HFFc6 (cell line): ENCODE data around the gene TRPM7. TPM values are rescaled to one million over a fixed set of nuclear protein-coding genes. Genes with fewer than 3 reads are reported as not detected.
"Not testable (repeated sequence)": the region's sequence is repeated elsewhere in the genome, so short reads cannot be mapped to it uniquely, and the experiment has no call there.

ENCODE experiments used
- DNase-seq: peaks from one replicate; pipeline ENCODE4 v3.0.0-alpha.2; 2018
- H3K27ac Mint-ChIP-seq: 2 replicates; pipeline ENCODE4 v1.8.0; 2020; ENCODE audit warnings: mild to moderate bottlenecking, mixed read lengths
- H3K27me3 Mint-ChIP-seq: 2 replicates; pipeline ENCODE4 v1.8.0; 2021; ENCODE audit warnings: mild to moderate bottlenecking, moderate library complexity, mixed read lengths; ENCODE audit not compliant: insufficient read depth
- H3K36me3 Mint-ChIP-seq: 2 replicates; pipeline ENCODE4 v1.8.0; 2021; ENCODE audit warnings: low read depth, mixed read lengths
- H3K4me1 Mint-ChIP-seq: 2 replicates; pipeline ENCODE4 v1.8.0; 2020; ENCODE audit warnings: low read depth, mixed read lengths
- H3K4me3 Mint-ChIP-seq: 2 replicates; pipeline ENCODE4 v1.8.0; 2020; ENCODE audit warnings: mild to moderate bottlenecking, moderate library complexity, mixed read lengths
- H3K9me3 Mint-ChIP-seq: 2 replicates; pipeline ENCODE4 v1.8.0; 2020; ENCODE audit warnings: mild to moderate bottlenecking, mixed read lengths
- CTCF ChIP-seq: fragments of 200-600 bp; sonication (generic); IDR thresholded peaks from 2 replicates; pipeline ENCODE4 v1.5.0; 2021; ENCODE audit warnings: antibody characterized with exemption, mild to moderate bottlenecking
- total RNA-seq, 6 experiments: library from RNA; stranded (reverse); fragmentation: NEBNext Ultra II Directional; extraction: Animal tissue kit (Norgen Biotek cat#: 25700); gene quantifications; 2 replicates in 1 of 6; 3 replicates in 5 of 6; pipeline ENCODE4 v1.2.3, GENCODE V29; 2021

The TRPM7 gene
- total RNA-seq, 6 experiments from 2014 or later: 20.6 to 24.6 (median 23.5) TPM

DNA sequence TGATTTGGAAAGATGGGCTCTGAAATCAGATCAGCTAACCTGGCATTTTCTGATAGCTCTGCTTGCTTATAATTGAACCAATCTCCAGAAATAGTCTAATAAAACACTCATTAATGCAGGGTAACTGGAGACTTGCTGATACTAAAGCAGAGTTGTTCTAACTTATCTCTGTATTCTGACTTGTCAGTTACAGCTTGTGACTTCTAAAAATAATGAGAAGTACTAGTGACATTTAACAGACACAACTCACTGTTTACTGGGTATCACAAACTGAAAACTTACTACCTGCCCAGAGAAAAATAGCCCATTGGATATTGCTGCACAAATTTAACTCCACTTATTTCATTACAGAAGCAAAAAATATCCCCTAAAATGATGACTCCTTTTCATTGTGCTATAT is 24.0 kb upstream of the TRPM7 start:
- DNase-seq: no peak
- no peaks in the 10 kb centered on the region for H3K27me3 Mint-ChIP-seq
- TF ChIP-seq CTCF: no peak
- no peaks in the 10 kb centered on the region for H3K9me3 Mint-ChIP-seq
- no peaks in the 10 kb centered on the region for H3K36me3 Mint-ChIP-seq
- no peak overlapping the region for H3K4me3 Mint-ChIP-seq
- no peaks in the 10 kb centered on the region for H3K4me1 Mint-ChIP-seq
- no peak overlapping the region for H3K27ac Mint-ChIP-seq

- no peak for TF ChIP-seq CTCF
- Mint-ChIP-seq H3K9me3 (no peaks in the 10 kb centered on the region), H3K4me3 (no peak overlapping the region), H3K36me3 (no peaks in the 10 kb centered on the region), H3K27me3 (no peaks in the 10 kb centered on the region), H3K4me1 (peaks cover 2% of the 10 kb centered on the region; the same call in 1 of the 2 replicates), H3K27ac (no peak overlapping the region)
- no peak for DNase-seq
Measured at GRCh38 chr15:50707878-50708427, 21.4 kb upstream of the TRPM7 start.

DNA sequence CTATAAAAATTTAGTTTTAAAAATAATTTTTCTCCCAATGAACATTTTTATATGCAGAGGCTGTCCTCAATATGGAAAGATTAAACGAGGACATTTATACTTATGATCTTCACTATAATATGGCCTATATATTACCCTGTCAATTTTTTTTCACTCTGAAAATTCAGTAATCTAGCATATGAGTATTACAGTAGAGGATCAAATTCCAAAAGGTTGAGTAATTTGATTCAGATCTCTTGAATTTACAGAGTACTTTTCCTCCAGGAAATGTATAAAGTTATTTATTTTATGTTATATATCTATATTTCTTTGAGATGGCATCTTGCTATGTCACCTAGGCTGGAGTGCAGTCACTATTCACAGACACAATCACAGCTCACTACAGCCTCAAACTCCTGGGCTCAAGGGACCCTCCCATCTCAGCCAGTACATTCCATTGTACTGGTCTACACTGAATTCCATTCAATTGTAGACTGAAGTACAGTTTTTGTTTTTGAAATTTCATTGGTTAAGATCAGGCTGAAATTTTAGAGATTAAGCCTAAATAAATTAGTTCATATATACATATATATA is 16.3 kb upstream of the TRPM7 start:
- DNase-seq: no peak
- no peak for TF ChIP-seq CTCF
- Mint-ChIP-seq H3K27me3 (no peaks in the 10 kb centered on the region), H3K9me3 (no peaks in the 10 kb centered on the region), H3K36me3 (peaks cover 5% of the 10 kb centered on the region), H3K27ac (no peak overlapping the region), H3K4me3 (no peak overlapping the region), H3K4me1 (peaks cover 9% of the 10 kb centered on the region)

DNA sequence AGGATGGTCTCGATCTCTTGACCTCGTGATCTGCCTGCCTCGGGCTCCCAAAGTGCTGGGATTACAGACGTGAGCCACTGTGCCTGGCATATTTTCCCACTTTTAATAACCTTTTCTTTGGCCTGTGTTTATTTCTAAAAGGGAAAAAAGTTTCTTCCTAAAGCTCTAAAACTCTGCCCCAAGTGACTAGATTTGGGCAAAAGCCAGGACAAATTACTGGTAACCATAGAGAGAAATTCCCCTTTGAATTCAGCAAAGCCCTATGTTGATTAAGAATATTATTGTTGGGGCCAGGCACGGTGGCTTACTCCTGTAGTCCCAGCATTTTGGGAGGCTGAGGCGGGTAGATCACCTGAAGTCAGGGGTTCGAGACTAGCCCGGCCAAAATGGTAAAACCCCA is 11.5 kb upstream of the TRPM7 start:
- no peak for DNase-seq
- Mint-ChIP-seq H3K4me1 (peaks cover 23% of the 10 kb centered on the region), H3K27me3 (no peaks in the 10 kb centered on the region), H3K36me3 (peaks cover 5% of the 10 kb centered on the region), H3K4me3 (no peak overlapping the region), H3K9me3 (no peaks in the 10 kb centered on the region), H3K27ac (peak overlapping the region; percentile 52)
- no peak for TF ChIP-seq CTCF

- Mint-ChIP-seq H3K27me3 (no peaks in the 10 kb centered on the region), H3K27ac (peak overlapping the region; percentile 48), H3K36me3 (peaks cover 5% of the 10 kb centered on the region), H3K9me3 (no peaks in the 10 kb centered on the region), H3K4me1 (peaks cover 18% of the 10 kb centered on the region), H3K4me3 (no peak overlapping the region)
- no peak for TF ChIP-seq CTCF
- peak; percentile 45 for DNase-seq
Measured at GRCh38 chr15:50697109-50697797, 10.7 kb upstream of the TRPM7 start.

GRCh38 chr15:50694634-50695165 is 8.1 kb upstream of the TRPM7 start:
- not testable (repeated sequence) for H3K4me3 Mint-ChIP-seq, DNase-seq, H3K27me3 Mint-ChIP-seq, H3K36me3 Mint-ChIP-seq, H3K9me3 Mint-ChIP-seq, H3K27ac Mint-ChIP-seq
- H3K4me1 Mint-ChIP-seq: peaks cover 18% of the 10 kb centered on the region
